ENCODE data around the gene GRID2IP. TPM values are rescaled to one million over a fixed set of nuclear protein-coding genes. Genes with fewer than 3 reads are reported as not detected.
A peak's percentile ranks its signal among the peaks of the same experiment; 100 is the strongest.

GRID2IP gene
- total and polyA plus RNA-seq, 2 experiments from 2014 or later, result 0.06 to 0.24 TPM

DNA sequence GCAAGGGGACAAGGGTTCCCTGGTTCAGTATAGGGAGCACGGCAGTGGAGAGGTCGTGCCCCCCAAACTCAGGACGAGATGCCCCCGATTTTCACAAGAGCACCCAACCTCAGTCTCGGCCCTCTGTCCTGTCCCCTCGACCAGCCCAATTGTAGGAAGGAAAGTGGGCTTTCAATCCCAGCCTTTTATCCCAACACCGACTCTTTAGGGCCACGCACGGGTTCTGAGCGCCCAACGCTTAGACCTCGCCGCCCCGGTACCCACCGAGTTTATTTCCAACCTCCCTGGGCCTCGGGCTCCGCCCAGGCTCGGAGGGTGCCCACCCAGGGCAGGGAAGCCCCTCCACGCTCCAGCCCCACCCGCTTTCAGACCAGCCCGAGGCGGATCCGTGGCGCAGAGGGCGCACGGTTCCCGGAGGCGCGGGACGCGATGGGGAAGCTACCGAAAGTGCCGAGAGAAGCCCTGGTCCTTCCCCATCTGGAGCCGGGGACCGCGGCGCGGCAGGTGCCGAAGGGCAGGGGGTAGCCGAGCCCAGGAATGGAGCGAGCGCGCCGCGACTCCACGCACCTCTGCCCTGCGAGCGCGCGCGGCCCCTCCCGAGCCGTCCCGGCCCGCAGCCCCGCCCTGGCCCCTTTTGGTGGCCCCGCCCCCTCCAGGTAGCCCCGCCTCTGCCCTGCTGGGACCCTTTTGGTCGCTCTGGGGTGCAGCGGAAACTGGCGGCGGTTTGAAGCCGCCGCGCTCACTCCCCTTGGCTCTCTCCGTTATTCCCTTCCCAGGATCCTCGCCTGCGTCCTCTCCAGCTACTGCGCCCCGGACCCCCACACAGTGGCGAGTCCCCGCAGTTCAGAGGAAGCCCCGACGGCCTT lies 20.4 kb downstream of the GRID2IP start:
- H3K9me3 ChIP-seq (ENCODE audit: low read depth), result no peaks in the 10 kb centered on the region
- no peaks in the 10 kb centered on the region for H3K36me3 ChIP-seq
- H3K4me3 ChIP-seq, result peak overlapping the region; percentile 49
- H3K27ac ChIP-seq, result no peak overlapping the region
- DNase-seq (ENCODE audit: low read depth in 1 of 2, low spot score in 1 of 2), result peak in 1 of 2 donors; percentile 48
- H3K27me3 ChIP-seq, result peaks cover 76% of the 10 kb centered on the region
- TF ChIP-seq, protein P1, sequence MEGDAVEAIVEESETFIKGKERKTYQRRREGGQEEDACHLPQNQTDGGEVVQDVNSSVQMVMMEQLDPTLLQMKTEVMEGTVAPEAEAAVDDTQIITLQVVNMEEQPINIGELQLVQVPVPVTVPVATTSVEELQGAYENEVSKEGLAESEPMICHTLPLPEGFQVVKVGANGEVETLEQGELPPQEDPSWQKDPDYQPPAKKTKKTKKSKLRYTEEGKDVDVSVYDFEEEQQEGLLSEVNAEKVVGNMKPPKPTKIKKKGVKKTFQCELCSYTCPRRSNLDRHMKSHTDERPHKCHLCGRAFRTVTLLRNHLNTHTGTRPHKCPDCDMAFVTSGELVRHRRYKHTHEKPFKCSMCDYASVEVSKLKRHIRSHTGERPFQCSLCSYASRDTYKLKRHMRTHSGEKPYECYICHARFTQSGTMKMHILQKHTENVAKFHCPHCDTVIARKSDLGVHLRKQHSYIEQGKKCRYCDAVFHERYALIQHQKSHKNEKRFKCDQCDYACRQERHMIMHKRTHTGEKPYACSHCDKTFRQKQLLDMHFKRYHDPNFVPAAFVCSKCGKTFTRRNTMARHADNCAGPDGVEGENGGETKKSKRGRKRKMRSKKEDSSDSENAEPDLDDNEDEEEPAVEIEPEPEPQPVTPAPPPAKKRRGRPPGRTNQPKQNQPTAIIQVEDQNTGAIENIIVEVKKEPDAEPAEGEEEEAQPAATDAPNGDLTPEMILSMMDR (IDR thresholded peaks at IDR 0.05; ENCODE audit: low read depth, low read length), result no peak
- no peaks in the 10 kb centered on the region for H3K4me1 ChIP-seq (ENCODE audit: low read depth)

DNA sequence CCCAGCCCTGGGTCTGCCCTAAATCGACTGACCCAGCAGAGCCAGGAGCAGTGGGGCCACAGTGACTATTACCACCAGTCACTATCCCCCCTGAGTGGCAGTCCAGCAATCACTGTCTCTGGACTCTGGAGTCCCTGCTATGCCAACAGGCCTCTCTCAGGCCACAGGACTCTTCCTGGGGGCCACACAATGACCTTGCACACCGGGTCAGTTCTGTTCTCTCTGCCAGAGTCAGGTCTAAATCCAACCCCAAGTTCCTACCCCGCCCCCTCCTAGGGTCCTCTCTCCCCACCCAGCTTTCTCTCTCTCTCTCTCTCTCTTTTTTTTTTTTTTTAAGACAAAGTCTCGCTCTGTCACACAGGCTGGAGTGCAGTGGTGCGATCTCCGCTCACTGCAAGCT lies 21.6 kb downstream of the GRID2IP start:
- Histone ChIP-seq H3K4me3 (no peak overlapping the region), H3K36me3 (no peaks in the 10 kb centered on the region), H3K9me3 (ENCODE audit: low read depth) (no peaks in the 10 kb centered on the region), H3K27ac (no peak overlapping the region), H3K27me3 (peaks cover 74% of the 10 kb centered on the region), H3K4me1 (ENCODE audit: low read depth) (no peaks in the 10 kb centered on the region)
- TF ChIP-seq, protein P1 (IDR thresholded peaks at IDR 0.05; ENCODE audit: low read depth, low read length), result no peak
- DNase-seq (ENCODE audit: low read depth in 1 of 2, low spot score in 1 of 2), result no peak

GRCh38 chr7:6528401-6529130 lies 22.7 kb downstream of the GRID2IP start:
- H3K36me3 ChIP-seq, result no peaks in the 10 kb centered on the region
- no peaks in the 10 kb centered on the region for H3K9me3 ChIP-seq (ENCODE audit: low read depth)
- no peak overlapping the region for H3K27ac ChIP-seq
- DNase-seq (ENCODE audit: low read depth in 1 of 2, low spot score in 1 of 2), result no peak
- H3K27me3 ChIP-seq, result peaks cover 74% of the 10 kb centered on the region
- no peaks in the 10 kb centered on the region for H3K4me1 ChIP-seq (ENCODE audit: low read depth)
- H3K4me3 ChIP-seq, result no peak overlapping the region
- TF ChIP-seq, protein P1 (IDR thresholded peaks at IDR 0.05; ENCODE audit: low read depth, low read length), result no peak

- H3K27me3 ChIP-seq, result peaks cover 62% of the 10 kb centered on the region
- TF ChIP-seq, protein P1 (IDR thresholded peaks at IDR 0.05; ENCODE audit: low read depth, low read length), result no peak
- H3K4me3 ChIP-seq, result peak overlapping the region; percentile 31
- no peaks in the 10 kb centered on the region for H3K9me3 ChIP-seq (ENCODE audit: low read depth)
- no peaks in the 10 kb centered on the region for H3K36me3 ChIP-seq
- no peaks in the 10 kb centered on the region for H3K4me1 ChIP-seq (ENCODE audit: low read depth)
- no peak for DNase-seq (ENCODE audit: low read depth in 1 of 2, low spot score in 1 of 2)
- no peak overlapping the region for H3K27ac ChIP-seq
These were observed 24.3 kb downstream of the GRID2IP start for GRCh38 chr7:6526997-6527378.

DNA sequence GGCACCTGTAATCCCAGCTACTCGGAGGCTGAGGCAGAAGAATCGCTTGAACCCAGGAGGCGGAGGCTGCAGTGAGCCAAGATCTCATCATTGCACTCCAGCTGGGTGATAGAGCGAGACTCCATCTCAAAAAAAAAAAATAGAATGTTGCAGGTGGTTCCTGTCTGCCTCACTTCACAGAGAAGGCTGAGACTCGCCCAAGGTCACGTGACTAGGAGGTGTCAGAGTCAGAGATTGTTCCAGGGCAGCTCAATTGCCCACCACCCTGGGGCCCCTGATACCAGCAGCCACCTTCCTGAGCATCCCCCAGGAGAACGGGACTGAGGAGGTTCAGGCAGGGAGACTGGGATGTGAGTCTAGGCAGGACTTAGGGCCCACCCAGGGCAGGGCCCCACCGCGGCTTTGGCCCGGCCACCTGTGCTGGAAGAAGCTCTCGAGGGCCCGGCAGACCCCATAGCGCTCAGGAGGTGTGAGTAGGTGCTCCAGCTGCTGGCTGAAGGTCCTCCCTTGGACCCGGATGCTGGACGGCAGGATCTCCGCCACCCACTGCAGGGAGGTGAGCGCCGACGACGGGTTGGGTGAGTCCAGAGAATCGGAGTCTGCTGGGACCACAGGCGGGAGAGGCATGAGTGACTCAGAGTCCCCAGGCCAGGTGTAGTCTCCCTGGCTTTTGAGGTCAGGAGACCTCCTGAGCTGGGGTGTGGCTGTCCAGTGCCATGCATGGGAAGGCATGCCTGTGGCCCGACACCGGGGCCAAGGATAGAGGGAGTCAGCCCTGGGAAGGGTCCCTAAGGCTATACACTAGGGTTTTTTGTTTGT lies 30.9 kb downstream of the GRID2IP start:
- no peaks in the 10 kb centered on the region for H3K36me3 ChIP-seq
- no peak for DNase-seq (ENCODE audit: low read depth in 1 of 2, low spot score in 1 of 2)
- H3K4me1 ChIP-seq (ENCODE audit: low read depth), result no peaks in the 10 kb centered on the region
- TF ChIP-seq, protein P1 (IDR thresholded peaks at IDR 0.05; ENCODE audit: low read depth, low read length), result no peak
- H3K9me3 ChIP-seq (ENCODE audit: low read depth), result no peaks in the 10 kb centered on the region
- H3K27me3 ChIP-seq, result no peaks in the 10 kb centered on the region
- no peak overlapping the region for H3K27ac ChIP-seq
- H3K4me3 ChIP-seq, result no peak overlapping the region
